GM21360 (cell line): ENCODE results near the gene PCDHGB3.
"Not testable (repeated sequence)": the region's sequence is repeated elsewhere in the genome, so short reads cannot be mapped to it uniquely, and the experiment has no call there.

Experiments used
- ATAC-seq: cut with Tn5 transposase; IDR thresholded peaks from one replicate; pipeline ENCODE4 v1.9.1; 2021; ENCODE audit warnings: mild to moderate bottlenecking, moderate library complexity; ENCODE audit not compliant: unreplicated experiment

PCDHGB3 gene

DNA sequence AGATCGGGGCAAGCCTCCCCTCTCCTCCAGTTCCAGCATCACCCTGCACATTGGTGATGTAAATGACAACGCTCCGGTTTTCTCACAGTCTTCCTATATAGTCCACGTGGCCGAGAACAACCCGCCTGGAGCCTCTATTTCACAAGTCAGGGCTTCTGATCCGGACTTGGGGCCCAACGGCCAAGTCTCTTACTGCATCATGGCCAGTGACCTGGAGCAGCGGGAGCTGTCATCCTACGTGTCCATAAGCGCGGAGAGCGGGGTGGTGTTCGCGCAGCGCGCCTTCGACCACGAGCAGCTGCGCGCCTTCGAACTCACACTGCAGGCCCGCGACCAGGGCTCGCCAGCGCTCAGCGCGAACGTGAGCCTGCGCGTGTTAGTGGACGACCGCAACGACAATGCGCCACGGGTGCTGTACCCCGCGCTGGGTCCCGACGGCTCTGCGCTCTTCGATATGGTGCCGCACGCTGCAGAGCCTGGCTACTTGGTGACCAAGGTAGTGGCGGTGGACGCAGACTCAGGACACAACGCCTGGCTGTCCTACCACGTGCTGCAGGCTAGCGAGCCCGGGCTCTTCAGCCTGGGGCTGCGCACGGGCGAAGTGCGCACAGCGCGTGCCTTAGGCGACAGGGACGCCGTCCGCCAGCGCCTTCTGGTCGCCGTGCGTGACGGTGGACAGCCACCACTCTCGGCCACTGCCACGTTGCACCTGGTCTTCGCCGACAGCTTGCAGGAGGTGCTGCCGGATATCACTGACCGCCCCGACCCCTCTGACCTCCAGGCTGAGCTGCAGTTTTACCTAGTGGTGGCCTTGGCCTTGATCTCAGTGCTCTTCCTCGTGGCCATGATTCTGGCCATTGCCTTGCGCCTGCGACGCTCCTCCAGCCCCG, 19.4 kb downstream of the PCDHGB3 start:
- no peak for ATAC-seq

DNA sequence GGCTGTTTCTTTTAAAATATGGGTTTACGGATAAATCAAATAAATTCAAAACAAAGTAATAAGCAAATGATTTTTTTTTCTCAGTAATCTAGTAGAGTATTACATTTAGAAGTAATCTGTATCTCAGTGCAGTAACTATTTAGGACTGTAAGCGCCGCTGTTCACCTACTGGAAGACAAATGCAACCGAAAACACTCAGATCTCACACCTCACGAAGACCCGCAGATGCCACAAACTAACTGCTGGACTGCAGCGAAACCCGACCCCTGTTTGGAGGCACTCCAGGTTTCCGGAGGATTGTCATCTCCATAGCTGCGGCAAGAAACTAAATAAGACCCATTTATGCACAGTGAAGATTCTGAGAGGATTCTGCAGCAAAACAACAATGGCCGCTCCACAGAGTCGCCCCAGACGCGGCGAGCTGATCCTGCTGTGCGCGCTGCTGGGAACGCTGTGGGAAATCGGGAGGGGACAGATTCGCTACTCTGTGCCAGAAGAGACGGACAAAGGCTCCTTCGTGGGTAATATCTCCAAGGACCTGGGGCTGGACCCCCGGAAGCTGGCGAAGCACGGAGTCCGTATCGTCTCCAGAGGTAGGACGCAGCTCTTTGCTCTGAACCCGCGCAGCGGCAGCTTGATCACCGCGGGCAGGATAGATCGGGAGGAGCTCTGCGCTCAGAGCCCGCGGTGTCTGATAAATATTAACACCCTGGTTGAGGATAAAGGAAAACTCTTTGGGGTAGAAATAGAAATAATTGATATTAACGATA, 22.6 kb downstream of the PCDHGB3 start, which contains the start of gene PCDHGA8:
Gene PCDHGA8, plus strand, starts transcription at position 205 of the 770 bp plus-strand sequence. Its CDS starts 181 bp downstream, at position 386.
- ATAC-seq, result no peak

DNA sequence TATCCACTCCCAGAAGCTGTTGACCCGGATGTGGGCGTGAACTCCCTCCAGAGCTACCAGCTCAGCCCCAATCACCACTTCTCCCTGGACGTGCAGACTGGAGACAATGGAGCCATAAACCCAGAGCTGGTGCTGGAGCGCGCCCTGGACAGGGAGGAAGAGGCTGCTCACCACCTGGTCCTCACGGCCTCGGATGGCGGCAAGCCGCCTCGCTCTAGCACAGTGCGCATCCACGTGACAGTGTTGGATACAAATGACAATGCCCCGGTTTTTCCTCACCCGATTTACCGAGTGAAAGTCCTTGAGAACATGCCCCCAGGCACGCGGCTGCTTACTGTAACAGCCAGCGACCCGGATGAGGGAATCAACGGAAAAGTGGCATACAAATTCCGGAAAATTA, 23.2 kb downstream of the PCDHGB3 start:
- no peak for ATAC-seq

DNA sequence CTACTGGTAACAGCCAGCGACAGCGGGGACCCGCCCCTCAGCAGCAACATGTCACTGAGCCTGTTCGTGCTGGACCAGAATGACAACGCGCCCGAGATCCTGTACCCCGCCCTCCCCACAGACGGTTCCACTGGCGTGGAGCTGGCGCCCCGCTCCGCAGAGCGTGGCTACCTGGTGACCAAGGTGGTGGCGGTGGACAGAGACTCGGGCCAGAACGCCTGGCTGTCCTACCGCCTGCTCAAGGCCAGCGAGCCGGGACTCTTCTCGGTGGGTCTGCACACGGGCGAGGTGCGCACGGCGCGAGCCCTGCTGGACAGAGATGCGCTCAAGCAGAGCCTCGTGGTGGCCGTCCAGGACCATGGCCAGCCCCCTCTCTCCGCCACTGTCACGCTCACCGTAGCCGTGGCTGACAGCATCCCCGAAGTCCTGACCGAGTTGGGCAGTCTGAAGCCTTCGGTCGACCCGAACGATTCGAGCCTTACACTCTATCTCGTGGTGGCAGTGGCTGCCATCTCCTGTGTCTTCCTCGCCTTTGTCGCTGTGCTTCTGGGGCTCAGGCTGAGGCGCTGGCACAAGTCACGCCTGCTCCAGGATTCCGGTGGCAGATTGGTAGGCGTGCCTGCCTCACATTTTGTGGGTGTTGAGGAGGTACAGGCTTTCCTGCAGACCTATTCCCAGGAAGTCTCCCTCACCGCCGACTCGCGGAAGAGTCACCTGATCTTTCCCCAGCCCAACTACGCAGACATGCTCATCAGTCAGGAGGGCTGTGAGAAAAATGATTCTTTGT, 24.6 kb downstream of the PCDHGB3 start:
- ATAC-seq, result not testable (repeated sequence)

DNA sequence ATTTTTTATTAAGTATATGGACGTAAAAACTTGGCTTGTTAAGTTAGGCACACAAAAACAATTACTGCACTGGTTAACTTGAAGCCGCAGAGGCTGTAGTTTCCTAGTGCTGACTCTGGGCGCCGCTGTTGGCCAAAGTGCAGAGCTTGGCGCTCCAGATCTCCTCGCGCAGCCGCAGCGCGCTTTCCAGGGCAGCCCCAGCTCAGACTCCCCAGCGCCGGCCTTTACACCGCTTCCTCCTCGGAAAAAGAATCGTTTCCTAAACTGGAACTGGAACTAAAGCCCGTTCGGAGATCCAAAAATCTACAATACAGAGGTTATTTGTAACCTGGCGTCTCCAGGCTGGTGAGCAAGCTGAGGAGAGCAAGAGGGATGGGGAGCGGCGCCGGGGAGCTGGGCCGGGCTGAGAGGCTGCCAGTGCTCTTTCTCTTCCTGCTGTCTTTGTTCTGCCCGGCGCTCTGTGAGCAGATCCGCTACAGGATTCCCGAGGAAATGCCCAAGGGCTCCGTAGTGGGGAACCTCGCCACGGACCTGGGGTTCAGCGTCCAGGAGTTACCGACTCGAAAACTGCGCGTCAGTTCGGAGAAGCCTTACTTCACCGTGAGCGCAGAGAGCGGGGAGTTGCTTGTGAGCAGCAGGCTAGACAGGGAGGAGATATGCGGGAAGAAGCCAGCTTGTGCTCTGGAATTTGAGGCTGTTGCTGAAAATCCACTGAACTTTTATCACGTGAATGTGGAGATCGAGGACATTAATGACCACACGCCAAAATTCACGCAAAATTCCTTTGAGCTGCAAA, 27.9 kb downstream of the PCDHGB3 start, which contains the start of gene PCDHGB5:
Gene PCDHGB5, plus strand, starts transcription at position 192 of the 796 bp plus-strand sequence. Its CDS starts 181 bp downstream, at position 373.
- ATAC-seq, result peak; percentile 99

DNA sequence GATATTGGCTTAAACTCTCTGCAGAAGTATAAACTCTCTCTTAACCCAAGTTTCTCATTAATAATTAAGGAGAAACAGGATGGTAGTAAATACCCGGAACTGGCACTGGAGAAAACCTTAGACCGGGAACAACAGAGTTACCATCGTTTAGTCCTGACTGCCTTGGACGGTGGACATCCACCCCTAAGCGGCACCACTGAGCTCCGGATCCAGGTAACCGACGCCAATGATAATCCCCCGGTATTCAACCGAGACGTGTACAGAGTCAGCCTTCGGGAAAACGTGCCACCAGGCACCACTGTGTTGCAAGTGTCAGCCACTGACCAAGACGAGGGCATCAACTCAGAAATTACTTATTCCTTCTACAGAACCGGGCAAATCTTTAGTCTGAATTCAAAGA, 28.6 kb downstream of the PCDHGB3 start:
- ATAC-seq, result no peak

DNA sequence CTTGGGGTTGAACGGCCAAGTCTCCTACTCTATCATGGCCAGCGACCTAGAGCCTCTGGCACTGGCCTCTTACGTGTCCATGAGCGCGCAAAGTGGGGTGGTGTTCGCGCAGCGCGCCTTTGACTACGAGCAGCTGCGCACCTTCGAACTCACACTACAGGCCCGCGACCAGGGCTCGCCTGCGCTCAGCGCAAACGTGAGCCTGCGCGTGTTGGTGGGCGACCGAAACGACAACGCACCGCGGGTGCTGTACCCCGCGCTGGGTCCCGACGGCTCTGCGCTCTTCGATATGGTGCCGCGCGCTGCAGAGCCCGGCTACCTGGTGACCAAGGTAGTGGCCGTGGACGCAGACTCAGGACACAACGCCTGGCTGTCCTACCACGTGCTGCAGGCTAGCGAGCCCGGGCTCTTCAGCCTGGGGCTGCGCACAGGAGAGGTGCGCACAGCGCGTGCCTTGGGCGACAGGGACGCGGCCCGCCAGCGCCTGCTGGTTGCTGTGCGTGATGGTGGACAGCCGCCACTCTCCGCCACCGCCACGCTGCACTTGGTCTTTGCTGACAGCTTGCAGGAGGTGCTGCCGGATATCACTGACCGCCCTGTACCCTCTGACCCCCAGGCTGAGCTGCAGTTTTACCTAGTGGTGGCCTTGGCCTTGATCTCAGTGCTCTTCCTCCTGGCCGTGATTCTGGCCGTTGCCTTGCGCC, 29.7 kb downstream of the PCDHGB3 start:
- ATAC-seq, result no peak

DNA sequence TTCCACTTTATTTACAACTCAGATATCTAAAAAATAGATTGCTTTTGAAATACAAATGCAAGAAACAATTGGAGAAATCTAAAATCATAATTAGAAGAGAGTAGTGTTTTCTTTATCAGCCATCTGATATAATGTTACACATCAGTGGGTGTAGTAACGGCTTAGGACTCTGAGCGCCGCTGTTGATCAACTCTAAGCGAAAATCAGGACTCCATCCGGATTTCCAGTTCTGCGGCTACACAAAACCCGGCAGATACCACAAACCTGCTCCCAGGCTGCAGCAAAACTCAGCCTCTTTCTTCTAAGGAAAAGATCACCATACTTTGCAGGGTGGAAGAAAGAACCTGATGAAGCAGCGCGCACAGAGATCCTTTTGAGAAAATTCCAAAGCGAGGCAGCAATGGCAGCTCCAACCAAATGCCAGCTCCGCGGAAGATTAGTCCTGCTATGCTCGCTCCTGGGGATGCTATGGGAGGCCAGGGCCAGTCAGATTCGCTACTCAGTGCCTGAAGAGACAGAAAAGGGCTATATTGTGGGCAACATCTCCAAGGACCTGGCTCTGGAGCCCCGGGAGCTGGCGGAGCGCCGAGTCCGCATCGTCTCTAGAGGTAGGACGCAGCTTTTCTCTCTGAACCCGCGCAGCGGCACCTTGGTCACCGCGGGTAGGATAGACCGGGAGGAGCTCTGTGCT, 32.7 kb downstream of the PCDHGB3 start, which contains the start of gene PCDHGA9:
Gene PCDHGA9, plus strand, starts transcription at position 226 of the 691 bp plus-strand sequence. Its CDS starts 175 bp downstream, at position 401.
- ATAC-seq, result no peak

DNA sequence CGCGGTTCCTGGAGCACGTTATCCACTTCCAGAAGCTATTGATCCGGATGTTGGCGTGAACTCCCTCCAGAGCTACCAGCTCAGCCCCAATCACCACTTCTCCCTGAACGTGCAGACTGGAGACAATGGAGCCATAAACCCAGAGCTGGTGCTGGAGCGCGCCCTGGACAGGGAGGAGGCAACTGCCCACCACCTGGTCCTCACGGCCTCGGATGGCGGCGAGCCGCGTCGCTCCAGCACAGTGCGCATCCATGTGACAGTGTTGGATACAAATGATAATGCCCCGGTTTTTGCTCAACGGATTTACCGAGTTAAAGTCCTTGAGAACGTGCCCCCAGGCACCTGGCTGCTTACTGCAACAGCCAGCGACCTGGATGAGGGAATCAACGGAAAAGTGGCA, 33.3 kb downstream of the PCDHGB3 start:
- no peak for ATAC-seq

DNA sequence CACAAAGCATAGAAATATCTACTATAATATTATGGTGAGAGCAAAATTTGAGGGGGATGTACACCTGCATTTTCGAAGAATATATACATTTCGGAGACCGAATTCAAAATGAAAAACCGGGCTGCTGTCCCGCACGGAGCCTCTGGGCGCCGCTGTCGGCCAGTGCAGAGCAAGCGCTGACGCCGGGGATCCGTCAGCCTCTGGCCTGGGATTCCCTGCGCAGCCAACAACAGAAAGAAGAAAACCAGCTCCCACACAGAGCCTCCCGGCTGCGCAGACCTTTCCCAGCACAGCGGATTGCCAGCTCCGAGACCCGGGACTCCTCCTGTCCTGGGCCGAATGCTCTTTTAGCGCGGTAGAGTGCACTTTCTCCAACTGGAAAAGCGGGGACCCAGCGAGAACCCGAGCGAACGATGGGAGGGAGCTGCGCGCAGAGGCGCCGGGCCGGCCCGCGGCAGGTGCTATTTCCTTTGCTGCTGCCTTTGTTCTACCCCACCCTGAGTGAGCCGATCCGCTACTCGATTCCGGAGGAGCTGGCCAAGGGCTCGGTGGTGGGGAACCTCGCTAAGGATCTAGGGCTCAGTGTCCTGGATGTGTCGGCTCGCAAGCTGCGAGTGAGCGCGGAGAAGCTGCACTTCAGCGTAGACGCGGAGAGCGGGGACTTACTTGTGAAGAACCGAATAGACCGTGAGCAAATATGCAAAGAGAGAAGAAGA, 37.9 kb downstream of the PCDHGB3 start, which contains the start of gene PCDHGB6:
Gene PCDHGB6, plus strand, starts transcription at position 232 of the 716 bp plus-strand sequence. Its CDS starts 182 bp downstream, at position 414.
- ATAC-seq, result peak; percentile 86

DNA sequence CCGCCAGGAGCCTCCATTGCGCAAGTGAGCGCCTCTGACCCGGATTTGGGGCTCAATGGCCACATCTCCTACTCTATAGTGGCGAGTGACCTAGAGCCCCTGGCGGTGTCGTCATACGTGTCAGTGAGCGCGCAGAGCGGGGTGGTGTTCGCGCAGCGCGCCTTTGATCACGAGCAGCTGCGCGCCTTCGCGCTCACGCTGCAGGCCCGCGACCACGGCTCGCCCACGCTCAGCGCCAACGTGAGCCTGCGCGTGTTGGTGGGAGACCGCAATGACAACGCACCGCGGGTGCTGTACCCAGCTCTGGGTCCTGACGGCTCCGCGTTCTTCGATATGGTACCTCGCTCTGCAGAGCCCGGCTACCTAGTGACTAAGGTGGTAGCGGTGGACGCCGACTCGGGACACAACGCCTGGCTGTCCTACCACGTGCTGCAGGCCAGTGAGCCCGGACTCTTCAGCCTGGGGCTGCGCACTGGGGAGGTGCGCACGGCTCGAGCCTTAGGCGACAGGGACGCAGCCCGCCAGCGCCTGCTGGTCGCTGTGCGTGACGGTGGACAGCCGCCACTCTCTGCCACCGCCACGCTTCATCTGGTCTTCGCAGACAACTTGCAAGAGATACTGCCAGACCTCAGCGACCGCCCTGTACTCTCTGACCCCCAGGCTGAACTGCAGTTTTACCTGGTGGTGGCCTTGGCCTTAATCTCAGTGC, 39.7 kb downstream of the PCDHGB3 start:
- ATAC-seq, result no peak

DNA sequence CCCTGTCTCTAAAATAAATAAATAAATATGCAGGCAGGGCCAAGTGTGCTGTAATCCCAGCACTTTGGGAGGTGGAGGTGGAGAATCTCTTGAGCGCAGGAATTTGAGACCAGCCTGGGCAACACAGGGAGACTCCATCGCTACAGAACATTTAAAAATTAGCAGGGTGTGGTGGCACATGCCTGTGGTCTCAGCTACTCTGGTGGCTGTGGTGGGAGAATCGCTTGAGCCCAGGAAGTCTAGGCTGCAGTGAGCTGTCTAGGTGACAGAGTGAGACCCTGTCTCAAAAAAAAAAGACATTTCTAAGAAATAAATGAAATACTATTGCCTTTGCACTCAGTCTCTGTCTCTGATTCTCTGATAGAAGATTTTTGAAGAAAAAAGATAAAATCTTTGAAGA, 41.5 kb downstream of the PCDHGB3 start:
- no peak for ATAC-seq

DNA sequence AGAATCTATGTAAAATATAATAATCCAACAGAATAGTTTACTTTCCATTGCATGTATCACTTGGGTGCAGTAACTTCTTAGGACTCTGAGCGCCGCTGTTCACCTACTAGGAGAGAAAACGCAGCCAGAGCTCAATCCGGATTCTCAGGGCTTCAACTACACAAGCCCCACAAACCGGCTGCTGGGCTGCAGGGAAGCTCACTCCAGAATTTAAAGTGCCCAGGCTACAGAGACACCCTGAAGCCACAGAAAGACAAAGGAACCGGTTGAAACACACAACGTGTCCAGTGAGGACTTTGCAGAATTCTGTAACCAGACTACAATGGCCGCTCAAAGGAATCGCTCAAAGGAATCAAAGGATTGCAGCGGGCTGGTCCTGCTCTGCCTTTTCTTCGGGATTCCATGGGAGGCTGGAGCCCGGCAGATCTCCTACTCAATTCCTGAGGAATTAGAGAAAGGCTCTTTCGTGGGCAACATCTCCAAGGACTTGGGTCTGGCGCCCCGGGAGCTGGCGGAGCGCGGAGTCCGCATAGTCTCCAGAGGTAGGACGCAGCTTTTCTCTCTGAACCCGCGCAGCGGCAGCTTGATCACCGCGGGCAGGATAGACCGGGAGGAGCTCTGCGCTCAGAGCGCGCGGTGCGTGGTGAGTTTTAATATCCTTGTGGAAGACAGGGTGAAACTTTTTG, 43.0 kb downstream of the PCDHGB3 start, which contains the start of gene PCDHGA10:
Gene PCDHGA10, plus strand, starts transcription at position 134 of the 686 bp plus-strand sequence. Its CDS starts 189 bp downstream, at position 323.
- ATAC-seq, result no peak

DNA sequence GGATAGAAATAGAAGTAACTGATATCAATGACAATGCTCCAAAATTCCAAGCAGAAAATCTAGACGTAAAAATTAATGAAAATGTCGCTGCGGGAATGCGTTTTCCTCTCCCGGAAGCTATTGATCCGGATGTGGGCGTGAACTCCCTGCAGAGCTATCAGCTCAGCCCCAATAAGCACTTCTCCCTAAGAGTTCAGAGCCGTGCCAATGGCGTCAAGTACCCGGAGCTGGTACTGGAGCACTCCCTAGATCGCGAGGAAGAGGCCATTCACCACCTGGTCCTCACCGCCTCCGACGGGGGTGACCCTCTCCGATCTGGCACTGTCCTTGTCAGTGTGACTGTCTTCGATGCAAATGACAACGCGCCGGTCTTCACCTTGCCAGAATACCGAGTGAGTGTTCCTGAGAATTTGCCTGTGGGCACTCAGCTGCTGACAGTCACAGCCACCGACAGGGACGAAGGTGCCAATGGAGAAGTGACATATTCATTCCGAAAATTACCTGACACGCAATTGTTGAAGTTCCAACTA, 43.6 kb downstream of the PCDHGB3 start:
- no peak for ATAC-seq

DNA sequence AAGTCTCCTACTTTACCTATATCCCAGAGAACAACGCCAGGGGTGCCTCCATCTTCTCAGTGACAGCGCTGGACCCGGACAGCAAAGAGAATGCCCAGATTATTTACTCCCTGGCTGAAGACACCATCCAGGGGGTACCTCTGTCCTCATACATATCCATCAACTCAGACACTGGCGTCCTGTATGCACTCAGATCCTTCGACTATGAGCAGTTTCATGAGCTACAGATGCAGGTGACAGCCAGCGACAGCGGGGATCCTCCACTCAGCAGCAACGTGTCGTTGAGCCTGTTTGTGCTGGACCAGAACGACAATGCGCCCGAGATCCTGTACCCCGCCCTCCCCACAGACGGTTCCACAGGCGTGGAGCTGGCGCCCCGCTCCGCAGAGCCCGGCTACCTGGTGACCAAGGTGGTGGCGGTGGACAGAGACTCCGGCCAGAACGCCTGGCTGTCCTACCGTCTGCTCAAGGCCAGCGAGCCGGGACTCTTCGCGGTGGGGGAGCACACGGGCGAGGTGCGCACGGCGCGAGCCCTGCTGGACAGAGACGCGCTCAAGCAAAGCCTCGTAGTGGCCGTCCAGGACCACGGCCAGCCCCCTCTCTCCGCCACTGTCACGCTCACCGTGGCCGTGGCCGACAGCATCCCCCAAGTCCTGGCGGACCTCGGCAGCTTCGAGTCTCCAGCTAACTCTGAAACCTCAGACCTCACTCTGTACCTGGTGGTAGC, 44.7 kb downstream of the PCDHGB3 start:
- ATAC-seq, result not testable (repeated sequence)

DNA sequence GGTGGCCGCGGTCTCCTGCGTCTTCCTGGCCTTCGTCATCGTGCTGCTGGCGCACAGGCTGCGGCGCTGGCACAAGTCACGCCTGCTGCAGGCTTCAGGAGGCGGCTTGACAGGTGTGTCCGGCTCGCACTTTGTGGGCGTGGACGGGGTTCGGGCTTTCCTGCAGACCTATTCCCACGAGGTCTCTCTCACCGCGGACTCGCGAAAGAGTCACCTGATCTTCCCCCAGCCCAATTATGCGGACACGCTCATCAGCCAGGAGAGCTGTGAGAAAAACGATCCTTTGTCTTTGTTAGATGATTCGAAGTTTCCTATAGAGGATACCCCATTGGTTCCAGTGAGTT, 45.2 kb downstream of the PCDHGB3 start:
- not testable (repeated sequence) for ATAC-seq
